ENCODE measurements around the gene TRERF1.
A peak's percentile ranks its signal among the peaks of the same experiment; 100 is the strongest.

Gene TRERF1

DNA sequence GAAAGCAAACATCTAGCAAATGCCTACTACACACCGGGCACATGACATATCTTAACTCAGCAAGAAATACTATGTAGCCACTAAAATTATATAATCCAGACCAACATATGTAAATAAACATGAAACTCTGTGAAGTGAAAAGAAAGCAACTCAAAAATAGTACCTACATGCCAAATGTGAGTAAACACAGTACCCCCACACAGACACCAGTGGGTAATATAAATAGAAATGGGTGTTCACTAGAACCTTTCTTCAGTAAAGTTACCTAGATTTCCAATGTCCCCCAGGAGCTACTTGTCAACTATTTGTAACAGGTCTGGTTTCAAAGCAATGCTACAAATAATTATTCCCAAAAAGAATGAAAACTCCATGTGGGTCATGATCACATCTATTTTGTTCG, 25.5 kb downstream of the TRERF1 start:
- no peak for DNase-seq (ENCODE audit: low read depth)

DNA sequence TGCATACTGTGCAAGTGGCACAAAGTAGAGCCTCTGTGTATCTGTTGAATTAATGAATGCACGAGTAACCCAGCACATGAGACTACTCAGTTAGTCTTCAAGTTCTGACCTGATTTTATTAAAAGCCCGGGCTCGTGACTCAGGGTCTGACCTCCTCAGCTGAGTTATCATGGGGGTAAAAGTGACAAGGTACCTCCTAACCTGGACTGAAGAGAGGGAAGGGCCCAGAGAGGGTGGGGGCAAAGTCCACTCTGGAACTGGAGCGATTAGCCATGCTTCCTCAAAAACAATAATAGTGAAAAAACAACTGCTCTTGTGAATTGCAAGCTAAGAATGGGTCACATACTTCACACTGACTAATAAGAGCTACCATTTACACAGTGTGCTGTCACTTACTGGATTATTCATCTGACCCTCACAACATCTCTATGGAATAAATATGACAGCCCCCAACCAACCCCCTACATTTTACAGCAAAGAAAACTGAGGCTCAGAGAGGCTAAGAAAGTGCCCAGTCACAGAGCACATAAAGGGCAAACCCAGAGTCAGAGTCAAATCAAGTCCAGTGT, 26.7 kb downstream of the TRERF1 start:
- DNase-seq (ENCODE audit: low read depth) = no peak

DNA sequence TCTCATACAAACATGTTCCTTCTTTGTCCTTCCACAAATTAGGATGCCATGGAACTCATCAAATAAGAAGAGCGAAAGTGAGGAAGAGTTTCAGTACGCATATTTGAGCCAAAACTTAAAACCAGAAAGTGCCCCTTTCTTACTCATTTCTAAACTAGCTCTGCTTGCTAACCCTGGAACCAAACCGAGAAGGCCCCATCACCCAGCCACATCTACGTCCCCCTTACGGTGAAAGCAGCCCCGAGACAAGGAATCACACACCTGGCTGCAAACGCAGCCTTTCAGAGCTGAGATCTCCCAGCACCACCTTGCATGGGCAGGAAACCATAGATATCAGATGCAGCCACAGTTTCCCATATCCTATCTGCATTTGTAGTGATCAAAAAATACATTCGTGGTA, 28.5 kb downstream of the TRERF1 start:
- no peak for DNase-seq (ENCODE audit: low read depth)

DNA sequence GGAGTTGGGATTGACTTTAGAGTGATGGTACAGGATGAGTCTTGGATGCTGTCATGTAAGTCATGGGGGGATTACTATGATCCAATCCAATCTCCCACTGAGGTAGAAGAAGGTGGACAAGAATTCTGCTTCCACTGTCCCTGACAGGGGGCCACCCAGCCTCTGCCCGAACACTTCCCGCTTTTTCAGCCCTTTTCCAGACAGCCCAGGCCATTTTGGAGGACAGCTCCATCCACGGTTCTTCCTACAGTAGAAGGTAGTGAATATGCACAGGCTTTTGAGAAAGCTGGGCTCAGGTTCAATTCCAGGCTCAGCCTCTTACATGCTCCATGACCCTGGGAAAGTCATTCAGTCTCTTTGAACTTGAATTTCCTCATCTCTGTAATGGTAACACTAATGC, 31.0 kb downstream of the TRERF1 start:
- no peak for DNase-seq (ENCODE audit: low read depth)

DNA sequence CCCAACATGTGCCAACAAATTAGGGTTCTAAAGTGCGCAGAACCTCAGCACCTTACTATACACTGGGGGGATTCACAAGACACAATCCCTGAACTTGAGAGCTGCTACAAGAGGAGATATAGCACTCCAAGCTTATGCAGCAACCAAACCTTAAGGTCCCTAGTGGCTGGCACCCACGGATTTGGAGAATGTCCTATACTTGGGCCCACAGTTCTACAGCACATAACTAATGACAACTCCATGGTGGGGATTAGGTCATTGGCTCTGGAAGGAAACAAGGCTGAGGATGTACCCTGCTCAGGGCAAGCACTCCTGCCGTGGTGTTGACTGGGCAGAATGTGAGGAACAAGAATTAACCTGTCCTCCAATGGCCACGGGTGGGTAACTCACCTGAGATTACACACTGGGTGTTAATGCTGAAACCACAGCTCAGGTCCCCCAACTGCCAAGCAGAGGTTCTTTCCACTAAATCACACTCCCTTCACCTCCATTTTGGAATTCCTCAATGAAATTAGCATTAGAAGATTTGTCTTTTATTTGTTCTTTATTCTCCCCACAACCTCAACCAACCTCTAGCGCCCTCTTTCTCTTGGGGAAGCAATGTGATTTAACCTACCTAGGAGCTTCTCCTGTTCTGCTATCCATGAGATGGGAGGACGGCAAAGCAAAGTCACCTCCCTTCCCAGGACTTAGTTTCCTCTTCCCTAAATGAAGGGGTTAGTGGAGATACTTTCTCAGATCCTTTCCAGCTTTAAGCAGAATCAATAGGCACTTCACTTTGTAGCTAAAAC, 32.0 kb downstream of the TRERF1 start:
- no peak for DNase-seq (ENCODE audit: low read depth)

DNA sequence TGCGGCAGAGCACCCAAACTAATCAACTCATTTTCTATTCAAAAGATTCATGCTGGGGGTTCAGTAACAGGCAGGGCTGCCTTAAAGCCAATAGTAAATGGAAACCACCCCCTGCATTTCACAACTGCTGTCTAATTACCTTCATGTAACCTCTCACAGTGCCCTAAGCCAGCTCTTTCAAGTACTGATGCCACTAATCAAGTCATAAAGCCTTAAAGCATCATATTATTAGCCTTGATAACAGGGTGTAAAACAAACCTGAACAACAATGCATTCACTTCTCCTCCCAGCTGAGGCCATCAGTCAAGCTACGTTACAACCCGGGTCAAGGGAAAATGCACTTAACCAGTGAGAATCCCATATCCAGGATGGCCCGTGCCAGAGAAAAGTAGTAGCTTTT, 33.0 kb downstream of the TRERF1 start:
- no peak for DNase-seq (ENCODE audit: low read depth)

DNA sequence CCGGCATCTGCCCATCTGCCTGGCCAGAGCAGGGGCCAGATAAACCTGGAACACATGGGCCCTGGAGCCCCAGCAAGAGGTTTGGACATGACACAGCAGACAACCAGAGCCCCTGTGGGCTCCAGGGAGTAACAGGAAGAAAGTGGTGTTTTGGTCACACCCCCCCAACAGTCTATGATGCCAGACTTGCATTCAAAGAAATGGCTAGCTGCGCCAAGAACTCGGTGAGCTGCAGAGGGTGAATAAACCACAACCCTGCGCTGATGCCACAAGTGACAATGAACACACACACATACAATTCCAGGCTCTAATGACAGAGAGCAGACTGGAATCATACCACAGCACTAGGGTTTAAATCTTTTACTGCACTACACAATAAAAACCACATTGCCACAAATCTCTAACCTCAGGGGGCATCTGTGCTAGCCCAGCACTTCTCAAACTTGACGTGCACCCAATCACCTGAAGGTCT, 34.0 kb downstream of the TRERF1 start:
- DNase-seq (ENCODE audit: low read depth) = no peak

DNA sequence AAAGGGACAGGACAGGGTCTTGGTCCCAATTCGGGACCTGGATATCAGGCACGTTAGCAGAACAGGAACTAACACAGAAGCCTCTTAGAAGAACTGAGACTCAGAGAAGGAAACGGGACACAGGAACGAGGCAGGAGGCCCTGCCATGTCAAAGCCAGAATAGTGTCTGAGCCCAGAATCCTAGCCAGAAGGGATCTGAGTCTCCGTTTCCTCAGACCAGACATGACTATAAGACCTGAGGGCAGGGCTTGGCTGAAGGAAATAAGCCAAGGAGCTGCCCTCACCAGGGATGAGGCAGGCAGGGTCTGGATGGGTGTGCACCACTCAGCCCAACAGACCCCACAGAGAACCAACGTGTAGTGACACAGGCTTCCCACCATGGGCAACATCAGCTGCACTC, 40.3 kb downstream of the TRERF1 start:
- no peak for DNase-seq (ENCODE audit: low read depth)

DNA sequence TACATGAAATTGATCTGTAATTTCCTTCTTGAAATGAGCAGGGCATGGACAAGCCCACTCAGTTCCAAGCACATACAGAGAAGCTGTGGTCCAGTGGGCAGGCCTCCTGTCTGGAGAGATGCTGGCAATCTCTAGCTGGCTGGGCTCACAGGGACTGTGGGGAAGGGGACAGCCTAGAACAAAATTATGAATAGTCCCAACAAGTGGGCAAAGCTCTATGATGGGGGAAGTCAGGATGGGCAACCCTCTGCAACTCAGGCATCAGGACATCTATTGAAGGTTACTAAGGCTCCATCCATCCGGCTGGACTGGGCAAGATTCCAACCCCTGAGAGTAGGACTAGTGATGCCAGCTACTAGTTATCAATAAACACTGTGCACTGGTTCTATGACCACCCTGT, 40.9 kb downstream of the TRERF1 start:
- DNase-seq (ENCODE audit: low read depth) = no peak

DNA sequence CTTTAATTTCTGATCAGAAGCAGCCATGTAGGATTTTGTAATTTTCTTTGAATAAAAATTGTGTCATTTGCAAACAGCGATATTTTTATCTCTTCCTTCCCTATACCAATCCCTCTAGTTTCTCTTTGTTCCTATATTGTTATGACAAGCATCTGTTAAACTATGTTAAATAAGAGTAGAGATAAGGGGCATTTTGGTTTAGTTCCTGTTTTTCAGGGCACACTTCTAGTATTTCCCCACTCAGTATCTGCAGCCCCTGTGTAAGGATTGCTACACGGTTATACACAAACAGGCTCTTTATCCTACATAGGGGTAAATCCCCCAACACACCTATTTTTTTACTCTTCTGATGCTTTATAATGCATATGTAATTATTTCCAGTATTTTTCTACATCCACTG, 42.1 kb downstream of the TRERF1 start:
- no peak for DNase-seq (ENCODE audit: low read depth)

DNA sequence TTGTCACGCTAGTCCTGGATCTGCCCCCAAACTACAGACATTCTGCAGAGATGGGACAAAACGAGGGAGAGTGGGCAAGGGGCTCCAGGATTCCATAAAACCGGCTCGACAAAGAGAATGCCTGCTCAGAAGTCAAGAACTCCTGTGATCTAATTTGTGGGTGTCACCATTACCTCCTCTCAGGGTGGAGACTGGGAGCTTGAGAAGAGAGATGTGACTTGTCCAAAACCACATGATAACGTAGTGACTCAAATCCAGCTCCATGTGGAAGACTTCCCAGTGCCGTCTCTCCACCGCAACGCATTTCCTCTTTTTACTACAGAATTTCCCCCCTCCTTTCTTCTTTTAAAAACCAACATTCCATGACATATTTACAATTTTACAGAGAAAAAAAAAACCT, 44.3 kb downstream of the TRERF1 start:
- DNase-seq (ENCODE audit: low read depth) = peak; percentile 82

DNA sequence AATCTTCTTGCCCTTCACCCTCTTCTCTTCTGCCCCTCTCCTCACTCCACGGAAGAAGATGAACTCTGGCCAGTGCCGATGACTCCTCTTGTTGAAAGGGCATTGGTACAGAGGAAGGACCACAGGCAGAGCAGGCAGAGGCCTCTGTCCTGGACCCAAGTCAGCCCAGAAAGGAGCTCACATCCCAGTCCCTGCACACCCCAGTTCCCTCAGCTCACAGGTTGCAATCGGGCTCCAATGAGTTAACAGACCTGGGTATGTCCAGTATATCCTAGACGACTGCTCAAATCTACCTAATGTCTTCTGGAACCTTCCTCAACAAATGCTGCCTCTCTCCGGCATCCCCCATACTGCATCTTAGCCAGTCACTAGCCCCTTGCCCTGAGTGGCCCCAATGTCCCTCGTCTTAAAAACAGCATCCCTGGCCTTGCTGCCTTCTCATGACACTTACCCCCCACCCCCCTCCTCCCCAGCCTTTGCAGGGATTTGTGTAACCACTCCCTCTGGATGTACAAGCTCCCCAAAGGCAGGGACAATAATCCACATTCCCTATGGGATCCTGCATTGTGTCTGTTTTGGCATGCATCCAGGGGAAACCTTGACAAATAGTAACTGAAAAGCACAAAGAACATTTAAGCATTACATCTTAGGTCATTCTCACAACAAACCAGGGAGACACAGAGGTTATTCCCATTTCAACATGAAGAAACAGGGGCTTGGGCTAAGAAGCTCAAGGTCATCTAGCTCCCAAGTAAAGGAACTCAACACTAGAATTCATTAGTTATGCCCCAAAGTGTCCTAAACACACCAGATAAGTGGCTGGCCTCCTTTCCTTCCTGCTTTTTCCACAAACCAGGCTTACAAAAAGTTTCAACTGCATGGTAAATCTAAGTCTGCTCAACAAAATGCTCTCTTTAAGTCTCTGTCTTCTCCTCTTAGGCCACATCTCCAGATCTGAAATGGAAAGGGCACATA, 45.1 kb downstream of the TRERF1 start:
- DNase-seq (ENCODE audit: low read depth) = no peak

DNA sequence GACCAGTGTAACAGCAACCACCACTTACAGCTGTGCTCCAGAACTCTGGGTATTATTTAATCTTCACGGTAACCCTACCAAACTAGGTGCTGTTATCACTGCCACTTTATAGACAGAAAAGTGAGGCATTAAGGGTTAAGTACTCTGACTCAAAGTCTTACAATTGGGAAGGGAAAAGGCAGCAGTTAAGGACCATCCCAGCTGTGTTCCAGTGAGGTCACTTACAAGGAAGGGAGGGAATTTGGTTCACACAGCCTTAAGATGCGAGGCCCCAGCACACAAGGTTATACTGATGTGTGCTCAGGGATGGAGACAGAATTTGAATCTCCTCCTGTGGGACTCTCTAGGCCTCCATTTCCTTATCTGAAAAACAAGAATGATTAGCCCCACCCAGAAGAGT, 46.7 kb downstream of the TRERF1 start:
- DNase-seq (ENCODE audit: low read depth) = peak; percentile 34

DNA sequence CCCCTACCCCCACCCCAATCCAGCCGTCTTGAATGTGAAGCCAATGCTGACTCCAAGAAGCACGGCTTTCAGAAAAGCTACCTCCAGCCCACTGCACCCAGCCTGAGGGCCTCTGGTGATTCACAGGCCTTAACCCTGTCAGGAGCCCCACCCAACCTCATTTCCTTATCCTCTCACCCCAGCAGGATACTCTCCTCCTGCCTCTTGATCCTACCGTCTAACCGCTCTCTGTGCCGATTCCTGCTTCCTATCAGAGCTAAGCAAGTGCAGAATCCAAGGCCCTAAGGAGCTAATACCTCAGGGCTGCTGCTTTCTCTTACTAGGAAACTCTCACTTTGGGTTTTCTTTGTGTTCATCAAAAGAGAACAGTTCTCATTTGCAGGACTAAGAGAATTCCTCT, 47.2 kb downstream of the TRERF1 start:
- peak; percentile 32 for DNase-seq (ENCODE audit: low read depth)

DNA sequence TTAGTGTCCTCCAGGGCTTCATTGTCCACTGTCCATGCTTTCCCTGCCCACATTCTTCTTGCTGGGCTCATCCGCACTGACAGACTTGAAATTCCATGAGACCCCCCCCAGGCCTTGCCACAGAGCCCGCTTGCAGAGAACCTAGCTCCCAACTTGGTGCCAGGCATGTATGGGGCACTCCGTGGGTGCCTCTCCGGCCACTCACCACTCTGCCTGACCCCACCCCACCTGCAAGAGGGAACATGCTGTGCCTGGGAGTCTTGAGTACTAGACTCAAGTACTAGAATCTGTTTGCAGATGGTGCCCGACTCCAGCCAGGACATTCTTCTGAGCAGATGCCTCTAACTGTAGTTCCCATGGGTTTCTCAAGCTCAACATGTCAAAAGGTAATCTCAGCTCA, 47.9 kb downstream of the TRERF1 start:
- no peak for DNase-seq (ENCODE audit: low read depth)

DNA sequence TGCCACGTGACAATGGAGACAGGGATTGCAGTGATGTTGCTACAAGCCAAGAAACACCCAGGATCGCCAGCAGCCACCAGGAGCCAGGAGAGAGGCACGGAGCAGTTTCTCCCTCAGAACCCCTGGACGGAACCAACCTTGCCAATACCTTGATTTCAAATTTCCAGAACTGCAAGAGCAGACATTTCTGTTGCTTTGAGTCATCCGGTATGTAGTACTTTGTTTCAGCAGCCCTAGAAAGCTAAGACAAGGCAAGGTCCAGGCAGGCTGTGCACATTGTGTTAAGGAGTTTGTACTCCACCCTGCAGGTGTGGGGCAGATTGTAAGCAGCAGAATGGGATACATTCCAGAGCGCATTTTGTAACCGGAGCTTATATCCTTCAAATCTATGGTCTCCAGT, 48.3 kb downstream of the TRERF1 start:
- no peak for DNase-seq (ENCODE audit: low read depth)

DNA sequence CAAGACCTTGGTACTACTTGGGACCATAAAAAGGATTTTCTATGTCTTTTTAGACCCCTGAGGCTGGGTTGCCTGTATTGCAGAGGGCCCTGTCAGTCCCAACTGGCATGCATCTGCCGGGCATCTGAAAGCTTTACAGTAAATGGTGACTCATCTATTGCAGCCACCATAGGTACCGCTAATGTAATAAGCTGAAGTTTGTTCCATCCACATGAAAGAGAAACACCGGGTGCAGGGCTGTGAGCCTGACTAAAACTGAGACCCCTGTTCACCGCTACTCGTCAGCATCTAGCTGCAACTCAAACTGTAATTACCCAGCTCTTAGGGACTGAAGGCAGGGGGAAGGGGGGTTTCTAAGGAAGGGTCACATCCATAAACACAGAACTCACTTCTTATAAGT, 49.5 kb downstream of the TRERF1 start:
- no peak for DNase-seq (ENCODE audit: low read depth)

DNA sequence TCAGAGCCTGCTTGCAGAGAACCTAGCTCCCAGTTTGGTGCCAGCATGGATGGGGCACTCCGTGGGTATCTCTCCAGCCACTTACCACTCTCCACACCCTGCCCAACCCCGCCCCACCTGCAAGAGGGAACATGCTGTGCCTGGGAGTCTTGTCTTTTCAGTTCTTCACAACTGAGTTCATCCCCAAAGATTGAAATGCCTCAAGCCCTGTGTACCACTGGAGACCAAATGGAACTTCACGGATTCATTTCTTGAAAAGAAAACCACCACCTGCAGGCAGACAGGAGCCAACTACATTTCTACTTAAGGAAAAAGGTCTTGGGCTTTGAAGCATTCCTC, 50.1 kb downstream of the TRERF1 start:
- DNase-seq (ENCODE audit: low read depth) = no peak

DNA sequence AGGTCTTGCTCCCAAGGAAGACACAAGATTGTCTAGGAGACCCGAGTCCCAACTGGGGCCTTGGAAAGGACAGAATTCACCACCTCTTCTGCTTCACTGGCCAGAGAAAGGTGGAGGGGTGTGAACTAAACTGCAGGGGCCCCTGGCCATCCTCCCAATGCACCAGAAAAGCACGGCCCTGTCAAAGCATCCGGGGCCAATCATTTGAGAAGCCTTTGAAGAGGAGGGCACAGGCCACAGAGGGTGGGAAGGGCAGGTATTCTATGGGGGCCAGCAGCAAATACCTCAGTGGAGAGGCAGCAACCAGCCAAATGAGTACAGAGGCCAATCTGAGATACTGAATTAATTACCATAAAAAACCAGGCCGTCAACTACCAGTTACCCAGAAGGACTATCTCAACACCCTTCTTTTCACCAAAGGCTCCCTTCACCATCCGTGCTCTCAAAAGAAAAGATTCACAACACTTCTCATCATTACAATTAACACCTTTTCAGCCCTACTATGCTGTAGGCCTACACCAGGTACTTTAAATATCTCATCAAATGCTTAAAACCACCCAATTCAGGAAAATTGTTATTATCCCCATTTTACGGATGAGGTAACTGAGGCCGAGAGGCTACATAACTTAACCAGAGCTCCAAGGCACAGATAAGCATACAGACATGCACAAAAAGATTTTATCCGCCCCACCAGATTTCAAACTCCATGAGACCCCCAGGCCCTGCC, 50.7 kb downstream of the TRERF1 start:
- no peak for DNase-seq (ENCODE audit: low read depth)

DNA sequence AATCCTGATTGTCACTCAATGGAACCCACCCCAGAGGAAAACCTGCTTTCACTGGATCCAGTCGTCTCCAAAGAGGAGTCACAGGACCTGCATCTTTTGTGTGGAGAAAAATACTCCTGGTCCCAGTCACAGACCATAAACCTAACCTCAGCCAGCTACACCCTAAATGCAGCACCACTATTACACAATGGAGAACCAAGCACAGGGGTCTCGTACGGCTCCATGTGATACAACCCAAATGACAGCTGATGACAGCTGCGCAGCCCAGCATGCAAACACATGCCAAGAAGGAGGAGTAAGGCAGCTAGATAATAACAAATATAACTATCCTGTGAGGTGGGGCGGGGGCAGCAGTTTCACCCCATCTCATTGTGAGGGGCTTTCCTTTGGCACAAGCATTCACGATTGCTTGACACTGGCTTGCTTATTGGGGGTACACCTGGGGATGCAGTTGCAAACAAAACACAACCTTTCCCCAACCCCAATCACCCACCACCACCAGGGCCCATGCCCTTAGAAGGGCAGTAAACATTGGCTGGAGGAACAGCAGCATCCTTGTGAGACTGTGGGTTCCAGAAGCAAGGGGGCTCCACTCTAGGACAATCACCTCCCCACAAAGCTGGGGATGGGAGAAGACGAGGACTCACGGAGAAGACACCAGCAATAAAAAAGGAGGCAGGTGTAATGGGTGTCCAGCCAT, 51.5 kb downstream of the TRERF1 start:
- DNase-seq (ENCODE audit: low read depth) = no peak

DNA sequence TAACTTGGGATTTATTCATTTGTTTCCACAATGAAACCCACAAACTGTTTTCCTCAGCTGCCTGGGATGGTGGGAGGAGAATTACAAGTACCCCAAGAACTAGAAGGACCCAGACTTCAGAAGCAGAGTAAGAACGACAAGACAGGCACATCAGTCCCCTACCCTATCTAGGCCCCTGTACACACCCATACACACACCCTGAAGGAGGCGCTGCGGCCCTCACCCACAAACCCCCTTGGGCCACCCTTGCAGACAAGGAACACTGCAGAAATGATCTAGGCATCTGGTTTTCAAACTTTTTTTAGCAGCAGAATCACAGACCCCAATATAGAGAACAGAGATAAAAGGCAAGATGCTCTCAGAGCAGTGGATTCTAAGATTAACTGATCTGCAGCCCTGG, 55.0 kb downstream of the TRERF1 start:
- no peak for DNase-seq (ENCODE audit: low read depth)
